ENCODE data around the gene ATP1B1.

- TF ChIP-seq CTCF (IDR thresholded peaks at IDR 0.05) (no peak), EZH2 (IDR thresholded peaks at IDR 0.05) (no peak), EZH2phosphoT487 (IDR thresholded peaks at IDR 0.05) (no peak)
Measured at GRCh38 chr1:169099561-169099960, 6.9 kb upstream of the ATP1B1 start.
